Measurements from ENCODE around the gene PDIA2. TPM values are rescaled to one million over a fixed set of nuclear protein-coding genes. Genes with fewer than 3 reads are reported as not detected.

Gene PDIA2
- total RNA-seq, 1 donor from 2014 or later = 0.96 TPM

GRCh38 chr16:260326-260725 is 22.6 kb upstream of the PDIA2 start:
- peaks cover 48% of the 10 kb centered on the region for H3K36me3 ChIP-seq
- no peak overlapping the region for H3K4me3 ChIP-seq
- no peak for TF ChIP-seq CTCF (IDR thresholded peaks at IDR 0.05)
- no peak overlapping the region for H3K27ac ChIP-seq
- H3K4me1 ChIP-seq = no peaks in the 10 kb centered on the region
- H3K9me3 ChIP-seq = no peaks in the 10 kb centered on the region
- DNase-seq (no peak), ATAC-seq (no peak)
- intact Hi-C loops (cut with DNase I) = no loop called here
- no peaks in the 10 kb centered on the region for H3K27me3 ChIP-seq

- intact Hi-C loops (cut with DNase I) = no loop called here
- Histone ChIP-seq H3K27me3 (no peaks in the 10 kb centered on the region), H3K4me3 (no peak overlapping the region), H3K27ac (no peak overlapping the region), H3K4me1 (no peaks in the 10 kb centered on the region), H3K9me3 (no peaks in the 10 kb centered on the region), H3K36me3 (peaks cover 47% of the 10 kb centered on the region)
- TF ChIP-seq CTCF (IDR thresholded peaks at IDR 0.05) = no peak
- DNase-seq (no peak), ATAC-seq (no peak)
Observed at GRCh38 chr16:261031-261691, 21.8 kb upstream of the PDIA2 start.

- ATAC-seq = no peak
Observed at GRCh38 chr16:262121-262745, 20.7 kb upstream of the PDIA2 start.

GRCh38 chr16:263182-263774 is 19.7 kb upstream of the PDIA2 start:
- intact Hi-C loops (cut with DNase I) = no loop called here
- Histone ChIP-seq H3K27me3 (no peaks in the 10 kb centered on the region), H3K36me3 (peaks cover 47% of the 10 kb centered on the region), H3K27ac (no peak overlapping the region), H3K4me3 (no peak overlapping the region), H3K4me1 (no peaks in the 10 kb centered on the region), H3K9me3 (no peaks in the 10 kb centered on the region)
- DNase-seq = peak; percentile 64
- ATAC-seq = no peak
- TF ChIP-seq CTCF (IDR thresholded peaks at IDR 0.05) = no peak

More at GRCh38 chr16:262121-262745, 20.7 kb upstream of the PDIA2 start:
- intact Hi-C loops (cut with DNase I) = no loop called here
- Histone ChIP-seq H3K4me1 (no peaks in the 10 kb centered on the region), H3K27ac (no peak overlapping the region), H3K27me3 (no peaks in the 10 kb centered on the region), H3K36me3 (peaks cover 47% of the 10 kb centered on the region), H3K9me3 (no peaks in the 10 kb centered on the region), H3K4me3 (no peak overlapping the region)
- DNase-seq = no peak
- TF ChIP-seq CTCF (IDR thresholded peaks at IDR 0.05) = no peak

- DNase-seq (no peak), ATAC-seq (no peak)
- H3K4me3 ChIP-seq = no peak overlapping the region
- H3K9me3 ChIP-seq = no peaks in the 10 kb centered on the region
- no peak for TF ChIP-seq CTCF (IDR thresholded peaks at IDR 0.05)
- peaks cover 47% of the 10 kb centered on the region for H3K36me3 ChIP-seq
- H3K27ac ChIP-seq = no peak overlapping the region
- intact Hi-C loops (cut with DNase I) = no loop called here
- no peaks in the 10 kb centered on the region for H3K27me3 ChIP-seq
- H3K4me1 ChIP-seq = no peaks in the 10 kb centered on the region
Observed at GRCh38 chr16:263944-264343, 19.0 kb upstream of the PDIA2 start.
